Nephron (organoid): ENCODE measurements around the gene PGK2.
"Not testable (repeated sequence)": the region's sequence is repeated elsewhere in the genome, so short reads cannot be mapped to it uniquely, and the experiment has no call there.

Experiments used
- H3K27ac Mint-ChIP-seq, 3 experiments: 2 replicates each; pipeline ENCODE4 v1.8.0; 2020; ENCODE audit warnings: mixed read lengths in 3 of 3, mild to moderate bottlenecking in 2 of 3, moderate library complexity in 1 of 3
- H3K27me3 Mint-ChIP-seq: 2 replicates; pipeline ENCODE4 v1.8.0; 2021; ENCODE audit warnings: low read depth, mild to moderate bottlenecking, moderate library complexity, mixed read lengths
- H3K36me3 Mint-ChIP-seq: 2 replicates; pipeline ENCODE4 v1.8.0; 2020; ENCODE audit warnings: low read depth, mixed read lengths
- H3K4me1 Mint-ChIP-seq: 2 replicates; pipeline ENCODE4 v1.8.0; 2020; ENCODE audit warnings: mixed read lengths
- H3K4me3 Mint-ChIP-seq, 3 experiments: 2 replicates each; pipeline ENCODE4 v1.8.0; 2020; ENCODE audit warnings: mild to moderate bottlenecking in 3 of 3, mixed read lengths in 3 of 3, moderate library complexity in 2 of 3
- H3K9me3 Mint-ChIP-seq: 2 replicates; pipeline ENCODE4 v1.8.0; 2020; ENCODE audit warnings: mixed read lengths
- CTCF ChIP-seq, 3 experiments: fragments of 200-600 bp; sonication (generic); IDR thresholded peaks; one replicate each; pipeline ENCODE4 v1.5.0; 2021; ENCODE audit warnings: antibody characterized with exemption in 3 of 3; ENCODE audit not compliant: unreplicated experiment in 3 of 3

Gene PGK2

DNA sequence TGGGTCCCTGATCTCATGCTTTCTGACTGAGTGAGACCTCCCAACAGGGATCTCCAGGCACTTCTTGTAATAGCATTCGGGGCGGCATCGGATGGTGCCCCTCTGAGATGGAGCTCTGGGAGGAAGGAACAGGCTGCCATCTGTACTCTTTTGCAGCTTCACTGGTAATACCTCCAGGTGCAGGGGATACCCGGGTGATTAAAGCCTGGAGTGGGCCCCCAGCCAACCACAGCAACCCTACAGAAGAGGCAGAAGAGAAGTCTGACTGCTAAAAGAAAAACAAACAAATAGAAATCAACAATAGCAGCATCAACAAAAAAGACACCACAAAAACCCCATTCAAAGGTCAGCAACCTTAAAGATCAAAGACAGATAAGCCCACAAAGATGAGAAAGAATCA, 19.1 kb upstream of the PGK2 start:
- Mint-ChIP-seq H3K4me1 (no peaks in the 10 kb centered on the region), H3K4me3 (no peak overlapping the region), H3K9me3 (peaks cover 2% of the 10 kb centered on the region), H3K36me3 (no peaks in the 10 kb centered on the region), H3K27me3 (no peaks in the 10 kb centered on the region), H3K27ac (no peak overlapping the region)
- no peak for TF ChIP-seq CTCF (IDR thresholded peaks at IDR 0.05; ENCODE audit: unreplicated experiment in 3 of 3)

DNA sequence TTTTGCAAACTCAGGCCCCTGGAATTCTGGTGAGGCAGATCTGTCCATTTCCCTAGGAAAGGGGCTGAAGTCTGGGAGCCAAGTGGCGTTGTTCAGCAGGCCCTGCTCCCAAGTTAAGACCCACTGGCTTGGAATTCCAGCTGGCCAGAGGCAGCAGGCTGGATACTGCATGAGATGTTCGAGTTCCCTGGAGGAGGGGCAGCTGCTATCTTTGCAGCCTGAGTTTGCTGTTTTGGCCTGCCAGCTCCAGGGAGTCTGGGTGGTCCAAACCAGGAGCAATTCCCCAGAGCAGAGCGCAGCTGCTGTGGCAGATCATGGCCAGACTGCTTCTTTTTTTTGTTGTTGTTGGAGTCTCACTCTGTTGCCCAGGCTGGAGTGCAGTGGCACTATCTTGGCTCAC, 18.2 kb upstream of the PGK2 start:
- TF ChIP-seq CTCF (IDR thresholded peaks at IDR 0.05; ENCODE audit: unreplicated experiment in 3 of 3), result no peak
- no peak overlapping the region for H3K27ac Mint-ChIP-seq
- no peaks in the 10 kb centered on the region for H3K27me3 Mint-ChIP-seq
- peaks cover 2% of the 10 kb centered on the region for H3K9me3 Mint-ChIP-seq
- H3K36me3 Mint-ChIP-seq, result no peaks in the 10 kb centered on the region
- no peak overlapping the region for H3K4me3 Mint-ChIP-seq
- H3K4me1 Mint-ChIP-seq, result no peaks in the 10 kb centered on the region

DNA sequence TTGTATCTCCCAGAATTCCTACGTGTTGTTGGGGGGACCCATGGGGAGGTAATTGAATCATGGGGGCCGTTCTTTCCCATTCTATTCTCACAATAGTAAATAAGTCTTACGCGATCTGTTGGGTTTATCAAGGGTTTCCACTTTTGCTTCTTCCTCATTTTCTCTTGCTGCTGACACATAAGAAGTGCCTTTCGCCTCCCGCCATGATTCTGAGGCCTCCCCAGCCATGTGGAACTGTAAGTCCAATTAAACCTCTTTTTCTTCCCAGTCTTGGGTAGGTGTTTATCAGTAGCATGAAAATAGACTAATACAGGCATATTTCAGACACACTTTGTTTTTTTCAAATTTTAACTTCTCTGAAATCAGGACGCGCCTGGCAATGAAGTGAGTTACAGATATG, 14.4 kb upstream of the PGK2 start:
- TF ChIP-seq CTCF (IDR thresholded peaks at IDR 0.05; ENCODE audit: unreplicated experiment in 3 of 3), result no peak
- no peak overlapping the region for H3K27ac Mint-ChIP-seq
- H3K9me3 Mint-ChIP-seq, result peaks cover under 1% of the 10 kb centered on the region
- no peak overlapping the region for H3K4me3 Mint-ChIP-seq
- H3K36me3 Mint-ChIP-seq, result no peaks in the 10 kb centered on the region
- H3K27me3 Mint-ChIP-seq, result no peaks in the 10 kb centered on the region
- no peaks in the 10 kb centered on the region for H3K4me1 Mint-ChIP-seq

- no peaks in the 10 kb centered on the region for H3K36me3 Mint-ChIP-seq
- no peak overlapping the region for H3K27ac Mint-ChIP-seq
- H3K9me3 Mint-ChIP-seq, result peaks cover 3% of the 10 kb centered on the region
- TF ChIP-seq CTCF (IDR thresholded peaks at IDR 0.05; ENCODE audit: unreplicated experiment in 3 of 3), result no peak
- no peak overlapping the region for H3K4me3 Mint-ChIP-seq
- H3K27me3 Mint-ChIP-seq, result no peaks in the 10 kb centered on the region
- H3K4me1 Mint-ChIP-seq, result no peaks in the 10 kb centered on the region
Measured at GRCh38 chr6:49799090-49799489, 12.0 kb upstream of the PGK2 start.

- not testable (repeated sequence) for H3K4me1 Mint-ChIP-seq, H3K36me3 Mint-ChIP-seq, H3K27me3 Mint-ChIP-seq, H3K9me3 Mint-ChIP-seq, H3K27ac Mint-ChIP-seq
- peak overlapping the region; percentile 29 to 68 (median 59) for H3K4me3 Mint-ChIP-seq
Measured at GRCh38 chr6:49796842-49797455, 9.9 kb upstream of the PGK2 start.

DNA sequence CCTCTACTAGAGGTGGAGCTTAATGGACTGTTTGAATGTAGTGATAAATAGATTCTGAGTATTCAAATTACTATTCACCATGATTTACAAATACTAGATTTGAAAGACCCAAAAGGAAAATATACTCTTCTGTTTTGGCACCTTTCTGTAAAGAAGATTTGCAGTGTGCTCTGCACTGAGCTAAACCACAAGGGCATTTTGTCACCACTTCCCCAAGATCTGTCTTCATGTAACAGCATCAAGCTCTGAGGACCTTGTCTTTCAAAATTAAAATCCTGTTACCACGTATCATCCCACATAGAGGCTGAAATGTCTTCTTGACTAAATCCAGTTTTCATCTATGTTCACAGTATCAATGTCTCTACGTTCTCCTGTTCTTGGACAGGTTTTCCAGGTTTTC, 3.3 kb upstream of the PGK2 start:
- Mint-ChIP-seq H3K4me1 (no peaks in the 10 kb centered on the region), H3K36me3 (no peaks in the 10 kb centered on the region), H3K27me3 (no peaks in the 10 kb centered on the region), H3K4me3 (no peak overlapping the region), H3K9me3 (no peaks in the 10 kb centered on the region), H3K27ac (no peak overlapping the region)
- TF ChIP-seq CTCF (IDR thresholded peaks at IDR 0.05; ENCODE audit: unreplicated experiment in 3 of 3), result no peak
